ENCODE measurements around the gene HS6ST1. TPM values are rescaled to one million over a fixed set of nuclear protein-coding genes. Genes with fewer than 3 reads are reported as not detected.

The HS6ST1 gene
- polyA plus RNA-seq, 1 donor = 67.0 TPM

- no peak for DNase-seq
Observed at GRCh38 chr2:128282246-128282975, 36.3 kb downstream of the HS6ST1 start.

DNA sequence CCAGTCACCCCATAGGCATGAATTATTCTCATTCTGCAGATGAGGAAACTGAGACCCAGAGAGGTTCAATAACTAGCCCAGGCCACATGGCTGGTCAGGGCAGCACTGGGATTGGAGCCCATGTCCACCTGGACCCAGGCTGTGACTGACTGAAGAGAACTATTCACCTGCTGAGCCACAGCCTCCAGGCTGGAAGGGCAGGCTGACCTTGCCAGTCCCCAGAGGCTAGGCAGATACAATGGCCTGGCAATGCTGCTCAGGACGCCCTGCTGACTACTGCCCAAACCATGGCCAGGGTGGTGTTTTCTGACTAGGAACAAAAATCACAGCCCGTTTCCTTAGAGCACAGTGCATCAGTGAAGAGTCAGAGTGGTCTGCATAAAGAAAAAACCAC is 36.8 kb downstream of the HS6ST1 start:
- DNase-seq = no peak

DNA sequence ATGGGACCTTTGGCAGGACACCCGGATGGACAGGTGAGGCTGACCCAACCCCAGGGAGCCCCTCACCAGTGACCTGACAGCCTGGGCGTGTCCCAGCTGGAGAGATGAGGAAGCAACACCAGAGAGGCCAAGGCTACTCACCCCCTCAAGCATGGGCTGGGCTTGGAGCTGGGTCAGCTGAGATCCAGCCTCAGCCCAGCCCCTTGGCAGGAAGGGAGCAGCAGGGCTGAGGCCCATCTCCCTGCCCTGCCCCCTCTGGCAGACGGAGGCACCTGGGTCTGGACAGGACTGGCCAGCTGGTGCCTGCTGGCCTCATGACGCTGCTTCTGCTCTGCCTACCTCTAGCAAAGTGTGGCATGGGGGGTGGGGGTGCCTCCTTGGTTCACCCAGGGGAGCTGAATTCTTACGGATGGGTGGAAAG is 37.8 kb downstream of the HS6ST1 start:
- no peak for DNase-seq

DNA sequence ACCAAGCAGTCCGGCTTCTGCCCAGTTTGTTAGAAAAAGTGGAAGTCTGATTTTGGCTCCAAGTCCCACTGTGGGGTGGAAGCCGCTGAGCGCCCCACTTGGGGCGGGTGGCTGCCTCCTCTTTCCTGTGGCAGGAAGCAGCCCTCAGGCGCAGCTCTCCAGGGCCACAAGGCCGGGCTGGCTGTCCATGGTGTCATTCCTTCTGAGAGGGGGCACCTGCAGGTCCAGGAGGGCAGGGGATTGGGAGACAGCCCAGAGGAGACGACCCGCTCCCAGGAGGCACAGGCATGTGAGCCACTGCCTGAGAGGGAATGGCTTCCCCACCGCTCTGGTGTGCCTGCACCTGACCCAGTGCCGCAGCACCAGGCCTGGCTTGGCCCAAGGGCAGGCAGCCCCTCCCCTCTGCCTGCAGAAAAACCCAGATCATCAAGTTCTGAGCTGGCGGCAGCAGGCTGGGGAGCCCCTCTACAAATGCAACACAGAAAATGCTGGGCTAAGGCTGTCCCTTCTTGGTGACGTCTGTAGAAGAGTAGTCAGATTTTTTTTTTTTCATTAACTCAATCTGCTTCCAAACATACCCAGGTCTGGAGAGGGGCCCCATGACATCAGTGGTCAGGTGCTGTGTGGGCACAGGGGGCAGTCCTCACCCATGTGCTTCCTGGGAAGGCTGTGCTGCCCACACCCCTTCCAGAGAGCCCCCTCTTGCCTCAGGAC is 38.4 kb downstream of the HS6ST1 start:
- no peak for DNase-seq

DNA sequence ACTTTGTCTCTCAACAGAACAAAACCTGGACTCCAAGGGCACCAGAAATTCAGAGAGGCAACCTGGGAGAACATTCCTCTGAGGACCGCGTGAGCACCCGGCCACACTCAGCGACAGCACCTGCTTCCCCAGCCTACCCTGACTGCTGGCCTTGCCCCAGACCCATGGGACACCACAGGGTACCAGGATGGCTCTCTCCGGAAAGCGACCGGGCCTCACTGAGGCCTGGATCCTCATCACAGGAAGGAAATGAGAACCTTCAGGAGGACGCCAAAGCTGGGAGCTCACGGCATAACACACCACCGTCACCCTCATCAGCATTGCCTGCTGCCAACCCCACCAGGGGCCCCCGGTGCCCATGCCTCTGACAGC is 38.9 kb downstream of the HS6ST1 start:
- no peak for DNase-seq

DNA sequence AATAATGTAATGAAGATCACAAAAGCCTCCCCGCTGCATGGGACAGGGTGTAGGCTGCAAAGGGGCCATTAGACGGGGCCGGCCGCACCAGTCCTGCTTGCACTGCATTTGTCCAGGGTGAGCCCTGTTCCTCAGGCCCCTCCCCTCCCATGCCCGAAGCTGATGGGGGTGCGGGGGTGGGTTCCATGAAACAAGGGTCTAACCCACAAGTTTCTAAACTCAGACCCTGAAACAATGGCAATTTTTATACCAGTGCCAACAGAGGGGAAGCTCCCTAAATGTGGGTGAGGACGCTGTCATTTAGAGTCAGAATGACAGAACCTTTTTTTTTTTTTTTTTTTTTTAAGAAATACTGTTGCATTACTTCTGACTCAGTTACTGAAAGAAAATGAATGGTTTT is 39.7 kb downstream of the HS6ST1 start:
- no peak for DNase-seq

DNA sequence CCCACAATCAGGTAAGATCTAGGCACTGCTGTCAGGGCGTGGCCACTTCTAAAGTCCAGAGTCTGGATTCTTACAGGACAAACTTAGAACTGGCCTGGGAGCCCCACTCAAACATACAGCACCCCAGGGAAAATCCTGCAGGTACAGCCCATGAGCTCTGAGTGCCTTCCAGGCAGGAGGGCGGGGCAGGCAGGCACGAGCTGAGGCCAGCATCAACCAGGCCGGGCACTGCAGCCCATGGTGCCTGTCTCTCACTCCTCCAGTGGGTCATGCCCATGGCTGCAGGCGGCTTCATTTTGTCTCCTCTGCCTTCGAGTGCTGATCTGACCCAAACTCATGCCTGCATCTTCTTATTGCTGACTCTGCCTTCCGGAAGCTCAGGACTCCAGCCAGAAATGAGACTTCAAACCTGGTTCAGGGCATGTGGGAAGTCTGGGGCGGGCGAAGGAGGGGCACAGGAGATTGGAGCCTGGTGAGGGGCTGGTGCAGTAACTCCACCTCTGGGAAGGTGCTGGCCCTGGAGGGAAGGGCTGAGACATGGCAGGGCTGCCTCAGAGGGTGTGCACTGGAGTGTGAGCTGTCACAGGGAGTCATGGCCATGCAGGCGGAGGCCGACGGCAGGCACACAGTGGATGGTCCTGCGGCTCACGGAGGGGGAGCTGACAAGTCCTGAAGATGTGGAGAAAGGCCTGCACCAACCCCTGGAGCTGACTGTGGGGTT is 40.5 kb downstream of the HS6ST1 start:
- no peak for DNase-seq

GRCh38 chr2:128276878-128277675 is 41.6 kb downstream of the HS6ST1 start:
- no peak for DNase-seq

GRCh38 chr2:128275498-128276045 is 43.1 kb downstream of the HS6ST1 start:
- DNase-seq = no peak

DNA sequence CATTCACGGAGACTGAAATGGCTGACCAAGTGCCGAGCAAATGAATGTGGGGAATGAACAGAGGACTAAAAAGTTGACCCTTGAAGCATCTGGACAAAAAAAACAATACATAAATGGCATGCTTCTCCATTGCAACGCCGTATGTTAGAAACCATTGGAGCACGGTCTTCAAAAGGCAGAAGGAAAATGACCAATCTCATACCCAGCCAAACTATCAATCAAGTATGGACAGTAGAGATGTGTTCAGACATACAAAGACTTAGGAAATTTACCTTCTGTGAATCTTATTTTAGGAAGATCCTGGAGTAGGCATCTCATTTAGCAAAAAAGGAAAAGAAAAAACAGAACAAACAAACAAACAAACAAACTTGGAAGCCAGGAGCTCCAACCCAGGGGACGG is 44.5 kb downstream of the HS6ST1 start:
- DNase-seq = no peak

DNA sequence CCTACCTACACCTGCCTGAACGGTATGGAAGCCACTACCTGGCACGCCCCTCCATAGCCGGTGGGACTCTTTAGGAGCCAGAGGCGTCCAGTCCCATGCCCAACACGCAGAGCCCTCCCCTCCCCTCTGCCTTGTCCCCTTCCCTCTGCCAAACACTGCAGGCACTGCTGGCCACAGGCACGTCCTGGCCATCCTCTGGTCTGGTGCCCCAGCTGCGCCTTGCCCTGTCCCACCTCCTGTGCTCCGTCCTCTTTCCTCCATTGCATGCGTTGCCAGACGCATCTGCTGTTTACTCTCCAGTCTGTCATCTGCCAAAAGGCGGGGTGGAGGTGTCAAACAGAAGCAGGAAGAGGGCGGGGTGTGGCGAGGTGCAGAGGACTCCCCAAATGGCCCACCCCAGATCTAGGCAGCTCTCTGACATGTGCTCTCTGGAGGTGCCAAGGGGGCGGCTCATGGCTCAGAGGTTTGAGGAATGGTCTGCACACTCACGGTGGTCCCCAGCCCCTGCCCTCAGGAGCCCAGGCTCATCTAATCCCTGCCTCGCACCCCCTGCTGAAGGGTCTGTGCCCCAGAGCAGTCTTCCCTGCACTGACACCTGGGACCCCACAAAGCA is 45.1 kb downstream of the HS6ST1 start:
- DNase-seq = no peak

GRCh38 chr2:128272601-128273468 is 45.8 kb downstream of the HS6ST1 start:
- no peak for DNase-seq

DNA sequence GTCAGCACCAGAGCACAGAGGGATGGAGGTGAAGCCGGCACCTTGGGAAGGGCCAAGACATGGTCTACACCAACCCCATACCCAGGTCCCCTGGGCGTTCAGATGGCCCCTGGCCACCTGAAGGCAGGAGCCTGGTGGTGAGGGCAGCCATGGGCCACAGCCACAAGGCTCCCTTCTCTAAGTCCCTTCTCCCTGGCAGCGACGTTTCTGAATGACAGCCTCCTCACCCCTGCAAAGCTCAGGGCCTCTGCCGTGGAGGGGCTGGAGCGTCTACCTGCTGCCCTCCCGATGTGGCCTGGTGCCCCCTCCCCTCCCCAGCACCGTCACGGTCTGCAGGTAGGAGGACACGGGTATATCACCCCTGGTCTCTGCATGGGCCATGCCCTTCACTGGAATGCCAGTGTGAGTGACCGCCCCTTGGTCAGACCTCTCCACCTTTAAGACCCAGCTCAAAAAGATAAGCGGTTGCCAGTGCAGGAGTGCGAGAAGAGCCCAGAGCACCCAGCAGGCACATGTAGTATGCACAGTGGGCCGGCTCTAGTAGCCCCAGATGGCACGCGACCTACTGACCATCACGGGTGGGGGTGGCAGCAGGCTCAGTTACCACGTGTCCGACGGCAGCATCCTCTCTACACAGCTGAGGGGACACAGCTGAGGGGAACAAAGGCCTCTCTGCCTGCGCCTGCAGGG is 46.6 kb downstream of the HS6ST1 start:
- no peak for DNase-seq

DNA sequence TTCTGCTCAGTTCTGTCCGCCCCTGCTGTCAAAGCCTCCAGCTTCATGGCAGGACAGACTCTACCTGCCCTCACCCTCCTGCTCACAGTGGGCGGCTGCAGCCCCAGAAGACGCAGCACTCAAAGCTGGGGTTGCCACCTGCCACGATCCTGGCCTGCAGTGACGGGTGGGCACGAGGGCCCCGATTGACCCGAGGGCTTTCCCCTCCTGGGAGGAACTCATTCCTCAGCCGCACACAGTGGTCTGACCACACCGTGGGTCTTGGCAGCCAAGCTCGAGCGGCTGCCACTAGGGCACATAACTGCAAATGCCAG is 47.1 kb downstream of the HS6ST1 start:
- DNase-seq = no peak

DNA sequence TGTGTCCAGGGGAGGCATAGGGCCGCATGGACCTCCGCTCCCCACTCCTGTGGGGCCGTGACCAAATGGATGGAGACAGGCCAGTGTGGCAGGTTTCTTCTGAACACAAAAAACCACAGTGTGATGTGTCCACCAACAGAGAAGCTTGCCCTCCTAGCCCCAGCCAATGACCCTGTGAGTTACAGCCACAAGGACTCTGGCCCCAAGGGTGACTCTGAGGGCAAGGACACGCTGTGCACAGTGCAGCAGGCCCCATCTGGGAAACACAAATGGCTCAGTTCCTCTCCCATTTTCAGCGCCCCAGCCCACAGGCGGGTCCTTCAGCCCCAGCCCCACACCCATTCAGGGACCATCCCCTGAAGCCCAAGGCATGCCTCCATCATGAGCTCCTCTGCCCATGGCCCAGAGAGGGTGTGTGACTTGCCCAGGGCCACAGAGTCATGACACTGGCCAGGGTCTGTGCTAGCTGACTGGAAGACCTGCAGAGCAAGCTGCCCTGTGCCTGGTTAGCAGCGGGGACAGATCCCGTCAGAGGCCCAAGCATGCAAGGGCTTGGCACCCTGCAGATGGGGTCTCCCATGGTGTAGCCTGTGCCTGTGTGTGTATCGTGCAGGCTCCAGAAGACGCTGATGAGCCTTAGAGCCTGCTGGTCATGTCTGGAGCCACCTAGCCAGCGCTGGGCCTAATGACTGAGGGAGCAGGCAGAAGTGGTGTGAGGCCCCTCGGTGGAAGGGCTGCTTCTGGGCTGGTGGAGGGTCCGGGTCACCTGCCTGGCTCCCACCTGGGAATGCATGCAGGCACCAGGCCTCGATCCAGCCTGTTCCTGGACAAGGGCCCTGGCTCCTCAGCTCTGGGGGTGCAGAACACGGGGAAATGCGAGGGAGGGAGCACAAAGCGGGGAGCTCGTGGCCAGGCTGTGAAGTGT is 47.7 kb downstream of the HS6ST1 start:
- DNase-seq = no peak

DNA sequence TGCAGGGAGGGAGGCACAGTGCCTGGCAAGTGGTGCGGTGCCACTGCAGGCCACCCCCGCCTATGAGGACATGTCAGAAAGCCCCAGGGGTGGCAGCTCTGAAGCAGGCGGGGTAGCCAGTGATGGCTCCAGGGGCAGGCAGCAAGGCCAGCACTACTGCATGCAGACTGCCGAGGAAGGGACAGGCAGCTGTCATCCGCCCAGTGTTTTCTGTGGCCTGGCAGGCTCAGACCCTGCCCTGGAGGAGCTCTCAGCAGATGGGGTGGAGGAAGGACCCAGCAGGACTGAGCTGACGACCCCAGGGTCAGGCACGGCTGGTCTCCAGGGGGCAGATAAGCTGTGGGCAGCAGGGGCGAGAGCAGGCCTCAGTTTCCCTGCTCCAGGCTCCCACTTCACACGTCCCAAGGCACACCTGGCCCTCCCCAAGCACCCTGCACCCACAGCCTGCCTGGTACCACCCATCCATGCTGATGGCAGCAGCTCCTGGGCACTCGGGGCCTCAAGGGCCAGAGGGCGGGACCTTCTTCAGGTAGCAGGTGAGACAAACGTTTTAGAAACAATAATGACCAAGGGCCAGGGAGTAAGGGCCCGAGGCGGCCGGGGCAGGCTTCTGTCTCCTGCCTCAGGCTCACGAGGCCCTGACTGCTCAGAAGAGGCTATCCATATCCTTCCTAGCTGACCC is 48.5 kb downstream of the HS6ST1 start:
- DNase-seq = no peak

DNA sequence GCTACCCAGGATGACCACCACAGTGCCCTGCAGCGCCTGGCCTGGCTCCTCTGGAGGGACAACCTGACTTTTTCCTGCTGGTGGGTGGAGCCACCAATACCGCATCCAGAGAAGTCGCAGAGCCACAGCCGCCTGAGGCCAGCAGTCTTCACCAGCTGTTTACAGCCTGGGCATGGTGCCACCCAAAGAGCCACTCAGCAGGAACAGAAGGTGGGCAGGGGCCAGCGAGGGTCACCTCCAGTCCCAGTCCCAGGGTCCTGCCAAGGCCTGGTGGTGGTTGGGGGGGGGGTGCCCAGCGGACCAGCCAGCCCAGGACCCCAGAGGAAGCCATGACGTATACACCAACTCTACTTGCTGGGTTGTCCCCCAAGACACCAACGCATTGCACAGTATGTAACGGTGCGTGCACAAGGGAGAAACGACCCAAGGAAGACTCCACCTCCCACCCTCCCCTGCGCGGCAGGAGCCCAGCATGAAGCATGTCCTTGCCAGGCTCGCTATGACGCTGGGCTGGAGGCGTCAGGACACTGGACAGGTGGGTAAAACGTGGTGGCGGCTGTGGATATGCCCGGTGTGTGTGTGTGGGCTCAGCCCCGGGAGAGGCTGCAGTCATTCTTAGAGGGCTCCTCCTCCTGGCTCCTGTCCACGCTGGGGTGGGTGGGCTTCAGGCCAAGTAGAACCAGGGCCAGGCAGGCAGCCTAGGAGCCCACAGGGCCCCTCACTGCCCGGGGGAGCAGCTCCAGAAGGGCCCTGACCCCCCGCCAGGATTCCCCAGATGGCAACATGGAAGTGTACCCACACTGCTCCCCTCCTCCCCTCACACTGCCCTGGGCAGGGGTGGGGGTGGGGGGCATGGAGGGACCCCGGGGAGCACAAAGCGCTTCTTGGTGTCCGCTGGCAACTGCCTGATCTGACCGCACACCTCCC is 49.3 kb downstream of the HS6ST1 start:
- no peak for DNase-seq
